H7 (cell line): Measurements from ENCODE around the gene P2RY11. TPM values are rescaled to one million over a fixed set of nuclear protein-coding genes. Genes with fewer than 3 reads are reported as not detected.
A peak's percentile ranks its signal among the peaks of the same experiment; 100 is the strongest.

Experiments used
- DNase-seq: peaks from one replicate; pipeline ENCODE4 v3.0.0; 2012
- H3K27me3 ChIP-seq: 2 replicates; pipeline ENCODE4 v1.6.0; 2011; ENCODE audit warnings: mild to moderate bottlenecking, low read length; ENCODE audit not compliant: control insufficient read depth, insufficient read depth
- H3K36me3 ChIP-seq: replicated peaks from 2 replicates; pipeline ENCODE4 v1.5.1; 2011; ENCODE audit warnings: low read length; ENCODE audit not compliant: control insufficient read depth, insufficient read depth
- H3K4me3 ChIP-seq: 2 replicates; pipeline ENCODE4 v1.5.1; 2011; ENCODE audit warnings: low read depth, mild to moderate bottlenecking, control low read depth, low read length, moderate library complexity; ENCODE audit not compliant: insufficient read depth
- total RNA-seq: library from RNA; depleted of rRNA; stranded (reverse); fragments of >200 nt; shearing (Covaris generic); gene quantifications from 2 replicates; pipeline ENCODE4 v1.2.3, GENCODE V29; 2014; rRNA removed

P2RY11 gene
- total RNA-seq, result 0.87 and 6.2 TPM in 2 replicates

GRCh38 chr19:10111405-10111811, at the start of gene P2RY11:
TSS of gene P2RY11 (plus strand) at chr19:10111693. CDS start at chr19:10111722, 29 bp downstream.
- Histone ChIP-seq H3K36me3 (peaks cover 36% of the 10 kb centered on the region), H3K4me3 (no peak within 1 kb of the TSS), H3K27me3 (no peaks in the 10 kb centered on the region)
- peak; percentile 48 for DNase-seq

- peaks cover 4% of the 10 kb centered on the region; the same call in 1 of the 2 replicates for H3K27me3 ChIP-seq
- DNase-seq, result peak; percentile 83
- no peaks in the 10 kb centered on the region for H3K36me3 ChIP-seq
- H3K4me3 ChIP-seq, result no peak overlapping the region
Observed at GRCh38 chr19:10061717-10062310, 49.7 kb upstream of the P2RY11 start.

GRCh38 chr19:10068205-10068604, 43.3 kb upstream of the P2RY11 start:
- no peaks in the 10 kb centered on the region; the same call in 1 of the 2 replicates for H3K27me3 ChIP-seq
- no peak overlapping the region for H3K4me3 ChIP-seq
- H3K36me3 ChIP-seq, result no peaks in the 10 kb centered on the region
- DNase-seq, result no peak

GRCh38 chr19:10069046-10069445, 42.4 kb upstream of the P2RY11 start:
- no peaks in the 10 kb centered on the region; the same call in 1 of the 2 replicates for H3K27me3 ChIP-seq
- no peak for DNase-seq
- no peaks in the 10 kb centered on the region for H3K36me3 ChIP-seq
- H3K4me3 ChIP-seq, result no peak overlapping the region

GRCh38 chr19:10070730-10071446, 40.6 kb upstream of the P2RY11 start:
- H3K36me3 ChIP-seq, result no peaks in the 10 kb centered on the region
- H3K4me3 ChIP-seq, result no peak overlapping the region
- peak; percentile 95 for DNase-seq
- H3K27me3 ChIP-seq, result no peaks in the 10 kb centered on the region; the same call in 1 of the 2 replicates

- peak; percentile 86 for DNase-seq
- Histone ChIP-seq H3K4me3 (no peak overlapping the region), H3K27me3 (no peaks in the 10 kb centered on the region), H3K36me3 (no peaks in the 10 kb centered on the region)
Observed at GRCh38 chr19:10074153-10074552, 37.3 kb upstream of the P2RY11 start.

GRCh38 chr19:10076535-10076934, 35.0 kb upstream of the P2RY11 start:
- Histone ChIP-seq H3K36me3 (no peaks in the 10 kb centered on the region), H3K4me3 (no peak overlapping the region), H3K27me3 (no peaks in the 10 kb centered on the region; the same call in 1 of the 2 replicates)
- DNase-seq, result no peak

GRCh38 chr19:10078329-10078728, 33.2 kb upstream of the P2RY11 start:
- no peak for DNase-seq
- H3K4me3 ChIP-seq, result no peak overlapping the region
- H3K36me3 ChIP-seq, result no peaks in the 10 kb centered on the region
- no peaks in the 10 kb centered on the region; the same call in 1 of the 2 replicates for H3K27me3 ChIP-seq

- Histone ChIP-seq H3K4me3 (no peak overlapping the region), H3K36me3 (no peaks in the 10 kb centered on the region), H3K27me3 (no peaks in the 10 kb centered on the region; the same call in 1 of the 2 replicates)
- DNase-seq, result no peak
Observed at GRCh38 chr19:10079031-10079453, 32.5 kb upstream of the P2RY11 start.

GRCh38 chr19:10083911-10084310, 27.6 kb upstream of the P2RY11 start:
- no peak for DNase-seq
- Histone ChIP-seq H3K27me3 (peaks cover 11% of the 10 kb centered on the region; the same call in 1 of the 2 replicates), H3K4me3 (no peak overlapping the region), H3K36me3 (no peaks in the 10 kb centered on the region)

- DNase-seq, result no peak
- Histone ChIP-seq H3K27me3 (peaks cover 11% of the 10 kb centered on the region; the same call in 1 of the 2 replicates), H3K36me3 (peaks cover 2% of the 10 kb centered on the region), H3K4me3 (no peak overlapping the region)
Observed at GRCh38 chr19:10084803-10085202, 26.7 kb upstream of the P2RY11 start.

- peak; percentile 99 for DNase-seq
- Histone ChIP-seq H3K27me3 (peaks cover 11% of the 10 kb centered on the region; the same call in 1 of the 2 replicates), H3K4me3 (peak within 1 kb of the TSS; percentile 70), H3K36me3 (peaks cover 2% of the 10 kb centered on the region)
Observed at GRCh38 chr19:10085641-10086590, 25.6 kb upstream of the P2RY11 start, which contains the start of gene SHFL. TSS of gene SHFL (plus strand) at chr19:10086317. CDS start at chr19:10086428, 111 bp downstream.

GRCh38 chr19:10086591-10087192, 24.8 kb upstream of the P2RY11 start:
- peaks cover 11% of the 10 kb centered on the region; the same call in 1 of the 2 replicates for H3K27me3 ChIP-seq
- peak overlapping the region; percentile 70 for H3K4me3 ChIP-seq
- peak; percentile 84 for DNase-seq
- peaks cover 4% of the 10 kb centered on the region for H3K36me3 ChIP-seq
